Right forelimb (tissue), 1 donor: ENCODE data around the gene DGKD.

ENCODE experiments used
- DNase-seq: peaks from one replicate; pipeline ENCODE4 v3.0.0-alpha.2; 2018

DGKD gene

DNA sequence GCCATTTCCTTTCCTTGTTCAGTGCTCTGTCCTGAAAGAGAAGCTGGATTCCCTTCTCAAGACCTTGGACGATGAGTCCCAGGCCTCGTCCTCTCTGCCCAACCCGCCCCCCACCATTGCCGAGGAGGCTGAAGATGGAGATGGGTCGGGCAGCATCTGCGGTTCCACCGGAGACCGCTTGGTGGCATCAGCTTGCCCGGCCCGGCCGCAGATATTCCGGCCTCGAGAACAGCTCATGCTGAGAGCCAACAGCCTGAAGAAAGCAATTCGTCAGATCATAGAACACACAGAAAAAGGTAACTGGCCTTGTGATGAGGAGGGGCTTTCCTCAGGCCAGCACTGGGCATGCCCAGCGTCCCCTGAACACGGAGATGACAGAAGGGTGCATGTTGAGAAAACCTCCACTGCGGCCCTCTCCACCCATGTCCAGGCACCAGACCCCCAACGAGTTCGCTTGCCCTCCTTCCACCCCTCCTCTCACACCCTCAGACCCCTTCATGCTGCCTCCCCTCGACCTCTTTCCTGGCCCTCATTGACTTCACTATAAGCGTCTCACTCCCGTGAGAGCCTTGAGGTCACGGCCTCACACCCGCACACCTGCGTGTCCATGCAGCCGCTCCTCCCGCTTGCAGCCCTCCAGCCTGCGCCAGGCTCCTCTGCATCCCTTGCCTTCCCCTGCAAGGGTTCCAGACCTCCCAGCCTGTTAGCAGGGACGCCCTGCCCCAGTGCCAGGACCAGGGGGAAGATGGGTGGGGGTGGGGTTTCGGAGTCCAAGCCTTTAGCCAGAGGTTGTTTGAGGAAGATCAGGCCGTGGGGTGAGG, 95.0 kb downstream of the DGKD start:
- peak; percentile 63 for DNase-seq

DNA sequence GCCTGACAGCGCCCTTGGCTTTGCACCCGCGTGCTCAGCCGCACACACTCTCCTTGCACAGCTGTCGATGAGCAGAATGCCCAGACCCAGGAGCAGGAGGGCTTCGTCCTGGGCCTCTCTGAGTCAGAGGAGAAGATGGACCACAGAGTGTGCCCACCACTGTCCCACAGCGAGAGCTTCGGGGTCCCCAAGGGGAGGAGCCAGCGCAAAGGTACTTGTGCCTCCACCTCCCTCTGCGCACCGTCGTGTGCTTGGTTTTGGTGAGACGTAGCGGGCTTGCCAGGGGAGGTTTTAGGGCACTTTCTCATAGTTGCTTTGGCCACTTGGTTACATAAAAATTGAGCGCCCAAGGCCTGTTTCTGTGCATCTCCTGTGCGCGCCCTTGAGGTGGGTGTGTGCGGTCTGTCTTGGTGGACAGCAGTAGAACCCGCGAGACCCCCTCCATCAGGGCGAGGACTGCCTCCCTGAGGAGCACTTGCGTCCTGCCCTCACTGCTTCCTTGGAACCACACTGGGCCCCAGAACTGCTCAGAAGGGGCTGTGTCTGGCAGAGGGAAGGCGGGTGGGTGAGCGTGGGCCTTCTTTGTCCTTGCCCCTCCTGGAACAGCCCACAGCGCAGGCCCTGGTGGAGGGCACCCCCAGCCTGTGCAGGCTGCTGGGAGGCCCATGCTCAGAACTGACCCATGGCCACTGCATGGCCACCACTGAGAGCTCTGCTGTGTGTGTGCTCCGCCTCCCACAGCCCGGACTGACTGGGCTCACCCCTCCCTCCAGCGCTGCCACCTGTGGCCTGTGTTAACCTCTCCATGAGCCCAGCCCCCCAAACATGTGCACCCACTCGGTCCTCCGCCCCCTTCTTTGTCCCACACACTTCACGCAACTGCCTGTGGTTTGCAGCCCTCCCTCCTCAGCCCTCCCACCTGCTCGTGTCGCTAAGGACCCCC, 95.9 kb downstream of the DGKD start:
- DNase-seq = no peak

DNA sequence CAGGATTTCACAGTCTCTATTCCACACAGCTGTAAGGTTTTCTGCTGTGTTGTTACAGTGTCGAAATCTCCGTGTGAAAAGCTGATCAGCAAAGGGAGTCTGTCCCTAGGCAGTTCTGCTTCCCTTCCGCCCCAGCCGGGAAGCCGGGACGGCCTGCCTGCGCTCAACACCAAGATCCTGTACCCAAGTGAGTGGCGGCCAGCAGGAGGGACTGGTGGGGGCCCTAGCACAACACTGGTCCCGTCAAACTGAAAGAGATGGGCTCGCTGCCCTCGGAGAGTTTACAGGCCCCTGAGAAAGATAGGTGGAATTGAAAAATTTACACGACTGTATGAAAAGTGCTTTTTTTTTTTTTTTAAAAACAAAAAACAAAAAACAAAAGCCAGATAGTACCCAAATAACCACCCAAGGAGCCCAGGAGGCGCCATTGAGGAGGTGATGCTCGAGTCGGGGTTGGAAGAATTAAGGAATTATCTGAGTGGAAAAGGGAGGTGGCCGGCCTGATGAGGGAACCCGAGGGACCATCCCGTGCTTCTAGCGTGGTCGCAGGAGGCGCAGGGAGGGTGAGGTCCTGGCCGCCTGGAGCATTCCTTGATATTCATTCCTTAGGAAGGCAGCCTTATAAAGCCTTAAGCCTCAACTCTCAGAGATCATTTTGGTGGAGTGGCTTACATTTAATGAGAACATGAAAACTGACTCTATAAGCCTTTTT, 96.7 kb downstream of the DGKD start:
- DNase-seq = no peak

DNA sequence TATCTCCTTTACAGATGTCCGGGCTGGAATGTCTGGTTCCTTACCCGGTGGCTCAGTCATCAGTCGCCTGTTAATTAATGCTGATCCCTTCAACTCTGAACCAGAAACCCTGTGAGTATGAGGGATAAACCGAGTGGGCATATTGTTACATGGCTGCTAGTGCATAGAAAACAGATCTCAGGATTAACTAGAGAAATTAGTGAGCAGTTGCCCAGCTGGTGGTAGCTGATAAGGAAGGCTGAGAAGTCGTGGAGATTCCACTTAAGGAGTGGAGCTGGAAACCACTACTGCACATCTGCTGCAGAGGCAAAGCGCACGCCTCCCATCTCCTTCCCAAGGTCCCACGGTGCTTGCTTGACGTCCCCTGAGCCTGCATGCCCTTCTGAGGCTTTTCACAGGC, 97.7 kb downstream of the DGKD start:
- DNase-seq = no peak

DNA sequence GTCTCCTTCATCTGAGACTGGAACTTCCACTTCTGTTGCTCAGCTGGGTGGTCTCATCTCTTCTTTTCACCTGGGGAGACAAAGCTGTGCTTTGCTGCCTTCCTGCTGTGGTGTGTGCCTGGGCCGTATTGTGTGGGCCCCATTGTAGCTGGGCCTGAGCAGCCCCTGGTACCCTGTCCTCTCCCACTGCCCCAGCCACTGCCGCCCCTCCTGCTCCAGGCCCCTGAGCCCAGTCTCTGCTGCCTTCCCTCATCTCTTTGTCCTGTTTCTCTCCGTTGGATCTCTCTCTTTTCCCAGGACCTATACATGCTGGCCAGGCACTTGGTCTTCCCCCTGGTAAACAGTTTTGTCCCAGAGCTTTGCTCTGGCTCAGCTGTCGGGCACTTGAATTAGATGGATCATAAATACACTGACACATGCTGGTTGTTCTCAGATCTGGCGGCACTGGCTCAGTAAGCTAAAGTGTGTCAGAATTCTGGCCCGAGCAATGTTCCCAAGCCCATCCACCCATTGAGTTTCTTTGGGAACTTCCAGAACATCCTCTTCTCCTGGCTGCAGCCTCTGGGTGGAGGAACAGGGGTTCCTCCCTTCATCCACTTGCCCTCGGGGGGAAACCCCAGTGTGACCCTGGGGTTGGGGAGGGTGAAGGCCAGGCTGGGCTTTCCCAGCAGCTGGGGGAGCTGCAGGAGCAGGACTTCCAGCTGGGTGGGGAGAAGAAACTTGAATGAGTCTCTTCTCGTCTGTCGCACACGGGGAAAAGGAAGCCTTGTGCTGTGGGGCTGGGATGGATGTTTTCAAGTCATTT, 99.0 kb downstream of the DGKD start:
- DNase-seq = no peak

DNA sequence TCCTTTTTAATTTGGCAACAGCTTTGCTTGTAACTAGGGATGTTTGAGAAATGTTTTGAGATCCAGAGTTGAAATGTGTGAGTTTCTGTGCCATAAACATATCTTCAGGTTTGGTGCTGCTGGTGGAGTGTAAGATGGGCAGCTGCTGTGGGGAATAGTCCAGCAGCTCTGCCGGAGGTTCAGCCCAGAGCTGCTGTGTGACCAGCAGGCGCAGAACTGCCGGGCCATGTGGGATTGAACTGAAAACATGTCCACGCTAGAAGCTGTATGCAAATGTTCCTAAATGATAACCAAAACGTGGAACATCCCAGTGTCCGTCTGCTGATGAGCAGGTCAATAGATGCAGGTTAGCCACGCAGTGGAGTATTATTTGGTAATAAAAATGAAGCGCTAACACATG, 99.6 kb downstream of the DGKD start:
- no peak for DNase-seq

DNA sequence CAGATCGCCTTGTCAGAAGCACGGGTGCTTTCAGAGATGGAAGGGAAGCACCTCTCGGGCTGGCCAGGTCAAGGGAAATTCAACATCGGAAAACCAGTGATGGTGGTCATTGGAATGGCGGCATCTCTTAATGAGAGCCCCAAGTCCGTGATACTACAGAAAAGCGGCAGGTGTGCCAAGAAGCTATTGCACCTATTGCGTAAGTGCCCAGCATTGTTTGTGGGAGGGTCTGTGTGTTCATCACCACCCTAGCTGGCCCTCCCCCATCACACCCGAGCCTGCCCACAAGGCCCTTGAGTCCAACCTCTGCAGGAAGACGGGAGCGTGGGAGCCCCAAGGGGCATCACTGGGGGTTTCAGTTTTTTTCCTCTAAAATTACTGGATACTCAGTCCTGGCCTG, 100.7 kb downstream of the DGKD start:
- DNase-seq = no peak

DNA sequence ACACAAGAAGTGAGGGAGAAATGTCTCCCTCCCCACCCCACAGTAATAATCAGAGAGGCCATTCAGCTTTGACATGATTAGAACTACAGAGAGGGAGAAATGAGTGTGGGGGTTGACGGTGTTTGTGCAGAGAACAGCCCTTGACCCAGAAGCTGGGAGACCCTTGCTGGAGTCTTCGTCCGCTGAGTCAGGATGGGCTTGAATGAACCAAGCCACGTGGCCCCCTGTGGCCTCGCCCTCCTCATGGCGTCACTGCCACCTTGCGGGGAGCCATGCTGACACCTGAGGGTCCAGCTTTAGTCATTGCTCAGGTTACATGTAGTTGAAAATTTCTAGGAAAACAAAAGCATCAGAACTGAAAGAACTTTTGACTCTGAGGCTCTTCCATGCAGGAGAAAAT, 101.2 kb downstream of the DGKD start:
- no peak for DNase-seq

DNA sequence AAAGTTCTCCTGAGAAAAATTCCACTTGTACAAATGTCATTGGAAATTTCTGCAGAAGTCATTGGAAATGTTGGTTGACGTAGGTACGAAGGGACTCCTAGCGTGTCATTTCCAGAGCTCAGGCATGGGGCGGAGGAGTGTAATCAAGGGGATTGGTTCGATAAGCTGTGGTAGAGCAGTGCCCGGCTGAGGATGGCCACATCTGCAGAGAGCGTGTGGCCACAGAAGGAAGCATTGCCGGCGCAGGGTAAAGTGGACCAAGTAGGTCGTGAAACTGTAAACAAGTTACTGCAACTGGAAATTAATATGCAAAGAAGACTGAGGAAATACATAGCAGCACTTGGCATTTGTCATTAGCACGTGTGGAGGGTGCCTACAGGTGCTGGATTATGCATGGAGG, 101.8 kb downstream of the DGKD start:
- DNase-seq = no peak

DNA sequence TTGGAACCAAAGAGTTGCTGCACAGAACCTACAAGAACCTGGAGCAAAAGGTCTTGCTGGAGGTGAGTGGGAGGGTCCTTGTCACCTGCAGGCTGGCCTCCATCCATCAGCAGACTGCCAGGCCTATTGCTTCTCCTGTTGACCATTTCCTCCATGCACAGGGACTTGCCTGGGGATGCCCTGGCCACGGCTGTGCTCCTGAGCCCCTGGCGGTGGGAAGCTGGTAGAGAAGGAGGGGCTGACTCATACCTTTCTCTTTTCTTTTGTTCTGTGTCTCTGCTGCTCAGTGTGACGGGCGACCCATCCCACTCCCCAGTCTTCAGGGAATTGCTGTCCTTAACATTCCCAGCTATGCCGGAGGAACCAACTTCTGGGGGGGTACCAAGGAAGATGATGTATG, 102.6 kb downstream of the DGKD start:
- DNase-seq = no peak

DNA sequence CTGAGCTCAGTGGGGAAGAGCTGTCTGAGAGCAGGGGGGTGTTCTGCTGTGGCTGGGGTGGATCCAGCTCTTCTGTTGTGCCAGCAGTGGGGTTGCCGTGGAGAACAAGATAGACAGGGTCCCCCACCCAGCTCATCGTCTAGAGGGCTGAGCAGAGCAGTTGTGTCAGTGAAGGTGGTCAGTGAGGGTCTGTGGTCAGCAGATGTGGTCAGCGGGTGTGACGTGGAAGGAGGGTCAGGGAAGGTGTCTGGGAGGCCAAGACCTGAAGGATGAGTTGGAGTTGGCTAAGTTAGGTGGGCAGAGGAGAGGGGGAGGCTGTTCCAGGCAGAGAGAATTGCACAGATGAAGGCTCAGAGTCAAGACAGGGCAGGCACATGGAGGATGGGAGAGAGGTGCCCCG, 103.1 kb downstream of the DGKD start:
- no peak for DNase-seq

DNA sequence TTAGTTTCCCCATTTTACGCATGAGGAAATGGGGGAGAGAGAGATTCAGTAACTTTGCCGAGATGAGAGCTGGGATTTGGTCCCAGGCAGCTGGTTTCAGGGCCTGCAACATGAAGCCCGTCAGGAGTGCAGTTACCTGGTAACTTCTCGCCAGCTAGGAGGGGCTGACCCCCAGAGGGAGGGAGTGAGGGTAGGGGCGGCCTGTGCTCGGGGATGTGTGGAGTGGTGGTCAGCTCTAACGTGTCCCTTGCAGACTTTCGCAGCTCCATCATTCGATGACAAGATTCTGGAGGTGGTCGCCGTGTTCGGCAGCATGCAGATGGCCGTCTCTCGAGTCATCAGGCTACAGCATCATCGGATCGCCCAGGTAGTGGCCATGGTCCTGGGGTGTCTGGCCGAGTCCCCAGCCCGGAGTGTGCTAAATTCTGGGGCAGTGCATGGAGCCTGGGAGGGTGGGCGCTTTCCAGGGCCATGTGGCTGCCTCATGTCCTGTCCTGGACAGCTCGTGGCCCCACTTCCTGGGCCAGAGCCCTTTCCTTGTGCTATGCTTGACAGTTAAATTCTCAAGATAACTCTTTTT, 103.8 kb downstream of the DGKD start:
- no peak for DNase-seq

DNA sequence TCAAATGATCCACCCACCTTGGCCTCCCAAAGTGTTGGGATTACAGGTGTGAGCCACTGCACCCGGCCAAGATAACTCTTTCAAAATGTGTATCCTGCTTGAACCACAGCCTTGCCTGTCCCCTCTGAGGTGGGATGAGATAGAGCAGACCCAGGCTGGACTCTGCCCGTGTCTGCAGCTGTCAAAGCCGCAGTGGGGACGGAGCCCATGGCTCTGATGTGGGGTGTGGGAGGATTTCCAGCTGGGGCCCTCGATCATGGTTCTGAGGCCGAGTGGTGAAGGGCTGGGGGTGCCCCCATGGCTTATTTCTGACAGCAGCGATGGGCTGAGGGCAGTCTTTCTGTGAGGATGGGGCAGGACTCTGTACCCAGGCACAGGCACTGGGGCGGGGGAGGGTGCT, 104.5 kb downstream of the DGKD start:
- DNase-seq = no peak

DNA sequence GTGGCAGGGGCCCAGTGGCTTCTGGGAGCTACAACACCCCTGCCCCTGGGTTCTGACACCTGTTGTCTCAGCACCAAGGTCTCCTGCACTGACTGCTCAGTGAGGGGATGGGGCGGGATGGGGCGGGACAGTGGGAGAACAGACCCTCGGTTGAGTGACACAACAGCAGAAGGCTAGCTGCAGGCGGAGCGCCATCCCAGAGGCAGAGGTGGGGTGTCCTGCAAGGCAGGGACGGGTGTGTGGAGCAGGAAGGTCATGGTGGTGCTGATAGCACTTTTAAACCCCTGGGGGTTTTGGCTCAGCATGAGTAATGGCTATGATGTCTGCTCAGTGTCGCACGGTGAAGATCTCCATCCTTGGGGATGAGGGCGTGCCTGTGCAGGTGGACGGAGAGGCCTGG, 105.1 kb downstream of the DGKD start:
- no peak for DNase-seq

DNA sequence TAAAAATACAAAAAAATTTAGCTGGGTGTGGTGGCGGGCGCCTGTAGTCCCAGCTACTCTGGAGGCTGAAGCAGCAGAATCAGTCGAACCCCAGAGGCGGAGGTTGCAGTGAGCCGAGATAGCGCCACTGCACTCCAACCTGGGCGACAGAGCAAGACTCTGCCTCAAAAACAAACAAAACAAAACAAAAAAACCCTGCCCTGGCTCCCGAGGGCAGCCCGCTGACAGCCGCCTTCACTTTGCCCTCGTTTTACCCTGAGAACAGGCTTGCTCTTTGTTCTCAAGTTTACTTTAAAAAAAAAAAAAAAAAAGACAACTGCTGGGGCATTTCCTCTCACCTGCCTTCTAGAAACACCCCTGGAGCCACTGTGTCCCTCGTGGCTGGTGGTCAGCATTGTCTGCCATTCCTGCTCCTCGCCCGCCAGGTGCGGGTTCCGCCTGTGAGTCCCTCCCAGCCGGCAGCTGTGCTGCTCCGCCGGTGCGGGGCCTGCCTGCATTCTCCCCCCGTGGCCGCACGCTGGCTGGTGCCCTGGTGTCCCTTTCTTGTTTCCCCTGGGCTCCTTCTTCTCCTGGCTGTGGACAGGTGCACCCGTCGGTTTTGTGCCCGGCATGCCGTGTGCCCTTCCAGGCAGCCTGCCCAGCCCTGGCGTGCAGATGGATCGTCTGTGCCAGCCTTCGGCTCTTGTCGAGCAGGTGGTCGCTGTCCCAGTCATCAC, 106.6 kb downstream of the DGKD start:
- DNase-seq = no peak

DNA sequence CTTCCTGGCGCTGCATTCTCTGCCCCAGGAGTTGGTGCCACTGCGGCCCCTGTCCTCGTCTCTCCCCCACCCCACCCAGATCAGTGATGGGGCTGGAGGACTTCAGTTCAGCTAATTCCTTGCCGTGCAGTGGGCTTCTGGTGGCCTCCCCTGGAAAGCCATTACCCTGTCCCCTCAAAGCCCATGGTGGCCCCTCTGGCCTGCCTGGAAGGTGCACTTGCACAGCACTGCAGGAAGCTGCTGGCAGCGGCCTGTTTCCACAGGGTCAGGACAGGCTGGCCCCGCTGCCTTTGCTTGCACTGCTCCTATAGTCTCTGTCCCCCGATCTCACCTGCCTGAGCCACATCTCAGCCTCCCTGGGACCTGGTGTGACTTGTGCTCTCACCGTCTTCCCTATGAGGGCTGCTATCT, 107.2 kb downstream of the DGKD start:
- DNase-seq = no peak

DNA sequence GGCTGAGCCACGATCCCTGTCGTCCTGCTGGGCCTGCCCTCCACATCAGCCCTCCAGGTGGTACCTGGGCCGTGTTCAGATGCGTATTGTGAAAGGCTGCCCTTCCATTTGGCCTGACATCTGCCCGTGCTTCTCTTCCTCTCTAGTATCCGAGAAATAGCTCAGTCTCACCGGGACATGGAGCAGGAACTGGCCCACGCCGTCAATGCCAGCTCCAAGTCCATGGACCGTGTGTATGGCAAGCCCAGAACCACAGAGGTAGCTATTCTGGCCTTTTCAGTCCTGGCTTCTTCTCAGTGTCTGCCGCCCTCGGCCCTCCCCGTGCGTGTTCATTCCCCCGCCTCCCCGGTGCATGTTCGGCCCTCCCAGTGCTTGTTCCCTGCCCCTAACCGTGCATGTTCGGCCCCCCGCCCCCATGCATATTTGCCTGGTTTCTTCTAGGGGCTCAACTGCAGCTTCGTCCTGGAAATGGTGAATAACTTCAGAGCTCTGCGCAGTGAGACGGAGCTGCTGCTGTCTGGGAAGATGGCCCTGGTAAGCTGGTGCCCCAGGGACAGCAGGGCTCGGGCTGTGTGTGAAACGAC, 108.0 kb downstream of the DGKD start:
- no peak for DNase-seq

DNA sequence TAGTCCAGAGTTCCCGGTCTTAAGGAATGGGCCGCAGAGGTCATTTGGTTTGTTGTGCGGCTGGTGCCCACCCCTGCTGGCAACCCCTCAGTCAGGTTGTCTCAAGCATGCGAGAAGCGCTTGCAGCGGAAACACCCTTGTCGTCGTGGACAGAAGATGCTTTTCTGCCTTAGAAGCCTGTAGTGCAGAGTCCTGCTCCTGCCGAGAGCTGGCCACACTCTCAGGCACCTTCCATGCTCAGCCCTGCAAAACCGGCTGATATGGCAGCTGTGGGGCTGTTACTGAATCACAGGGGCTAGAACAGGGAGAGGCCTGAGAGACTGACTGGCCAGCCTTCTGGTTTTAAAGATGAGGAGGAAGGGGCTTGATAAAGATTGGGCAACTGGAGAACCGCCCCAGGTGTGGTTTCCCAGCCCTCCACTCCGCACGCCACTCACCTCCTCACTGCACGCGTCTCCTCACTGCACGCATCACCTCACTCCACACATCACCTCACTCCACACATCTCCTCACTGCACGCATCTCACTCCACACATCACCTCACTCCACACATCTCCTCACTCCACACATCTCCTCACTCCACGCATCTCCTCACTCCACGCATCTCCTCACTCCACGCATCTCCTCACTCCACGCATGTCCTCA, 108.7 kb downstream of the DGKD start:
- DNase-seq = no peak

DNA sequence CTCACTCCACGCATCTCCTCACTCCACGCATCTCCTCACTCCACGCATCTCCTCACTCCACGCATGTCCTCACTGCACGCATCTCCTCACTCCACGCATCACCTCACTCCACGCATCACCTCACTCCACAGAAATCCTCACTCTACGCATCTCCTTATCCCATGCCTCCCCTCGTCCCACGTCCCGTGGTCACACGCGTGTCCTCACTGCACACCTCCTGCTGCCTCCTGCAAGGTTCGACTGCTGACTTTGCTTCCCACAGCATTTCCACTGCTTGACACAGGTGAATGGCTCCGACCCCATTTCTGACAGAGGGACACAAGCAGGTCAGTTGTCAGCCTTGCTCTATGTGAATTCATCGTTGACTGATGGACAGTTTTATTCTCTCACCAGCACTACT, 109.3 kb downstream of the DGKD start:
- DNase-seq = no peak

DNA sequence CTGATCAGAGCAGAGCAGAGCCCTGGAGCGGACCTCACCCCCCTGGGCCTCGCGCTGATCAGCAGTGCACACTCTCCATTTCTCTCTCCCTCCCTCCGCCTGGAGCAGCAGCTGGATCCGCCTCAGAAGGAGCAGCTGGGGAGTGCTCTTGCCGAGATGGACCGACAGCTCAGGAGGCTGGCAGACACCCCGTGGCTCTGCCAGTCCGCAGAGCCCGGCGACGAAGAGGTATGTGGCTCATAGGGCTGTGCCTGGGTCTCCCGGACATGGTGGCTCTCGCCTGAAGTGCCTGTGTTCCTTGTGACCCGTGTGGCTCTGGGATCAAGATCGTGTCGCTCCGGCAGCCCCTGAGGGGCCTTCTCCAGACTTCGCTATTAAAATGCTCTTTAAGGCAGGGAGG, 109.8 kb downstream of the DGKD start:
- no peak for DNase-seq
